GM12801 (cell line): Measurements from ENCODE around the gene UCHL5.

Experiments
- TF ChIP-seq, protein P1 (sequence below): IDR thresholded peaks from one replicate; pipeline ENCODE4 v1.5.1; 2011; ENCODE audit warnings: control low read depth; ENCODE audit not compliant: insufficient read length; ENCODE audit errors: extremely low read depth

The UCHL5 gene

DNA sequence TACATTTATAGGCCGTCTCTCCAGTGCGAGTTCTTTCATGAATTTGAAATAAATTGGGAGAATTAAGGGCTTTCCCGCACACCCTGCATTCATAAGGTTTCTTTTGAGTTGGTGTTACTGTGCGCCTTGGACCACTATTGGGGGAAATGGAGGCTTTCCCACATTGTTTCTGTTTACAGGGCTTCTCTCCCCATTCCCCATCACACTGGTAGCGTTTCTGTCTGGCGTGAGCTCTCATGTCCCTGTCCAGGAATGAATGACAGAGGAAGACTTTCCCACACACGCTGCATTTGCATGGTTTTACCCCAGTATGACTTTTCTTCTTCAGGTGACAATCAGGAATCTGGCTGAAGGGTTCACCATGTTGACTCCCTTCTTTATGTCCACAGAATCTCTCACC lies 65.0 kb downstream of the UCHL5 start:
- TF ChIP-seq, protein P1, sequence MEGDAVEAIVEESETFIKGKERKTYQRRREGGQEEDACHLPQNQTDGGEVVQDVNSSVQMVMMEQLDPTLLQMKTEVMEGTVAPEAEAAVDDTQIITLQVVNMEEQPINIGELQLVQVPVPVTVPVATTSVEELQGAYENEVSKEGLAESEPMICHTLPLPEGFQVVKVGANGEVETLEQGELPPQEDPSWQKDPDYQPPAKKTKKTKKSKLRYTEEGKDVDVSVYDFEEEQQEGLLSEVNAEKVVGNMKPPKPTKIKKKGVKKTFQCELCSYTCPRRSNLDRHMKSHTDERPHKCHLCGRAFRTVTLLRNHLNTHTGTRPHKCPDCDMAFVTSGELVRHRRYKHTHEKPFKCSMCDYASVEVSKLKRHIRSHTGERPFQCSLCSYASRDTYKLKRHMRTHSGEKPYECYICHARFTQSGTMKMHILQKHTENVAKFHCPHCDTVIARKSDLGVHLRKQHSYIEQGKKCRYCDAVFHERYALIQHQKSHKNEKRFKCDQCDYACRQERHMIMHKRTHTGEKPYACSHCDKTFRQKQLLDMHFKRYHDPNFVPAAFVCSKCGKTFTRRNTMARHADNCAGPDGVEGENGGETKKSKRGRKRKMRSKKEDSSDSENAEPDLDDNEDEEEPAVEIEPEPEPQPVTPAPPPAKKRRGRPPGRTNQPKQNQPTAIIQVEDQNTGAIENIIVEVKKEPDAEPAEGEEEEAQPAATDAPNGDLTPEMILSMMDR: no peak

DNA sequence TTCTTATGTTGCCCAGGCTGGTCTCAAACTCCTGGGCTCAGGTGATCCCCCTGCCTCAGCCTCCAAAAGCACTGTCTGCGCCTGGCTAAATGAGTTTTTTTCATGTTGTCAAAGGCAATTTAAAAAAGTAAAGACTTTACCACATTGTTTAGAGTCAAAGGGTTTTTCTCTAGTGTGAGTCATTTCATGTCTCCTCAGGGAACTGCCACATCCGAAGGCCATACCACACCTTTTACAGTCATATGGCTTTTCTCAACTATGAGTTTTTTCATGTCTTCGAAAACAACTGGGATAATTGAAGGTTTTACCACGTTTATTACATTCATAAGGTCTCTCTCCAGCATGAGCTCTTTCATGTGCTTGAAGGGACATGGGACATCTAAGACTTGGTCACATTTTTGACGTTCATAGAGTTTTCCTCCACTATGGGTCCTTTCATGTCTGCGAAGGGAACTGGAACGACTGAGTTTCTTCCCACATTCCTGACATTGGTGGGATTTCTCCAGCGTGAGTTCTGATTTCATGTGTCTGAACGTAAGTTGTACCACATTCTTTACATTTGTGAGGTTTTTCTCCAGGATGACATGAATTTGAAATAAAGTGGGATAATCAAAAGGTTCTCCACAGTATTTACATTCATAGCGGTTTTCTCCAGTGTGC lies 65.6 kb downstream of the UCHL5 start:
- TF ChIP-seq, protein P1: no peak

DNA sequence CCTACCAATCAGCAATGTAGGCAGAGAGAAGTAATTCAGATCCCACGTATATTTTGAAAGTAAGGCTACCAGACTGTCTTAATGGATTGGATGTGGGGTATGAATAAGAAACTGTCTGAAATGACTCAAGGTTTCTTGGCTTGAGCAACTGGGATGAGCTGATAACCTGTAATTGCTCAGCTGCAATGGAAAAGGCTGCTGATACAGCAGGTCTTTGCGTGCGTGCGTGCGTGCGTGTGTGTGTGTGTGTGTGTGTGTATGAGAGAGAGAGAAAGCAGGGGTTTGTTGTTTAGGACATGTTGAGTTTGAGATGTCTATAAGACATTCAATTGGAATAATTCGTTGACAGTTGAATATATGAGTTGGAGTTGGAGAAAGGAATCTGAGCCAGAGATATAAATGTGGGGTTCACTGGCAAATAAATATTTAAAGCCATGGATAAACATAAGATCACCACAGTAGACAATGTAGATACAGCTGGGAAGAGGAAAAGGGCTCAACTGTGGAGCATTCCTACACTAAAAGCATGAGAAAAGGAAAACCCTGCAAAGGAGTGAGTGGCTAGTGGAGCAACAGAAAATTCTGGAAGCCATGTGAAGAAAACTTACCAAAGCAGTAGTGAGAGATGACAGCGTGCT lies 72.9 kb downstream of the UCHL5 start:
- TF ChIP-seq, protein P1: no peak

DNA sequence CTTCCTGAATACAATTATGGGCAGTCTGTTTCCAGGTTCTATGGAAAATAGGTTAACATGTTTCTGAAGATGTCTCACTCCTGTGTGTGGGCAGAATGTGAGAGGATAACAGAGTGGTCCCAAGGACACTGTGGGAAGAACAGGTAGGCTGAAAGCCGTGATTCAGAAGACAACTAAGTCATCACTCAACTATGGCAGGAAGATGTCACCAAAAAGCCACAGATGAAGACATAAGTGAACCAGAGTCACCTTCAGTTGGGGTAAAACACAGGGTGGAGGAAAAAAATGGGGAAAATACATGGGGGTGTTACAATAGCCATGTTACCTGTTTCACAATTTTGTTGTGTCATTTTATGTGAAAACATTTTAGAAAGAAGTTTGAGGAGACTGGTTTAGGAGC lies 75.1 kb downstream of the UCHL5 start:
- TF ChIP-seq, protein P1: no peak

DNA sequence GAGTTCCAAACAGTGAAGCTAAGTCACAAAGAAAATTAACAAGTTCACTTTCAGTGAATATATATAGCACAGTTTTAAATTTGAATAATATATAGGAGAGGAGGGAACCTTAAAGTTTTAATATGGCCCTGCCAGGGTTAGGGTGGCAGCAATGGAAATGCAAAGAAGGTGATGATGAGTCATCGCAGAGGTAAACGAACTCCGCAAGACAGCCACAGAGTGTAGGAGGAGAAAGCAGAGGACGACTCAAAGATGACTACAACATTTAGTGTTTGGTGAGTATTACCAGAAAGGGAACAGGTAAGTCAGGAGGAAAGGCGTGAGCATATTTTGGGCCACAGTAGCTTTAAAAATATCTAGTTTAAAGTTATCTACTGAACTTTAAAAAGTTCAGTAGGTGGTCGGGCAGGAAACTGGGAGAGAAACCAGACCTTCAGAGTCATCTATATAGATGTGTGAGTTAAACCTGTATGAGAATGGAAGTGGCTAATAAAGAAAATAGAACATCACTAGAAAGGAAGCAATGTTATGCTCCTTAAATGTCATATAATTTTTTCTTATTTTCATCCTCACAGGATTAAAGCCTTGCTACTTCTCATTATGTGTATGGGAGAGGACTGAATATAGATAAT lies 75.7 kb downstream of the UCHL5 start:
- TF ChIP-seq, protein P1: no peak

DNA sequence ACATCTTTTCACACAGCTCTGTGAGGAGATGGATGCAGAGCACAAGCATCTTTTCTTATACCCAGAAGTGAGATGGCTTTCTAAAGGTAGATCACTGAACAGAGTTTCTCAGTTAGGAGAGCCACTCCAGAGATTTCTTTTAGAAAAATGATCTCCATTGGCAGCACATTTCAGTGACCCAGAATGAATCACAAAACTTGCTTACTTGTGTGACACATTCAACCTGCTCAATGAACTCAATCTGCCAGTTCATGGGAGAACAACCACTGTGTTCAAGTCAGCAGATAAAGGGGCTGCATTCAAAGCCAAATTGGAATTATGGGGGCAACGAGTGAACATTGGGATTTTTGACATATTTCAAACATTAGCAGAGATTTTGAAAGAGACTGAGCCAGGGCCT lies 78.3 kb downstream of the UCHL5 start:
- TF ChIP-seq, protein P1: no peak

DNA sequence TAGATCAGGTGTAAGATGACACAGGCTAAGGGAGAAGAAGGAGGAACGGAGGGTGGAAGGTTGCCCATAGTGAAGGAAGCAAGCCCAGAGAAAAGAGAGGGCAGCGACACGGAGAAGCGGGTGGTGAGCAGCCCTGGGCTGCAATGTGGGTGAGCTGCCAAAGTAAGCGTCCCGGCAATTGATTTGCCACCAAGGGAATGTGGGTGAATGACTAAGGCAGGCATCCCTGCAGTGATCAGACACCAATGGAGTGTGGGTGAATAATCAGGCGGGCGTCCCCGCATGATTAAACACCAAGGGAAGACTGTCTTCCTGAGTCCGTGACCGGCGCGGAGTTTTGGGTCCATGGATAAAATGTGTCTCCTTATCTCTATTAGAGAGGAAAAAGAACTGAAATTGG lies 79.6 kb downstream of the UCHL5 start:
- TF ChIP-seq, protein P1: no peak
